Hepatocyte (in vitro differentiated cells): ENCODE results near the gene SERPINB6.
A peak's percentile ranks its signal among the peaks of the same experiment; 100 is the strongest.

Experiments used
- CTCF ChIP-seq: fragments of 200-600 bp; sonication (generic); IDR thresholded peaks from 2 replicates; pipeline ENCODE4 v1.5.1; 2016; ENCODE audit warnings: antibody characterized with exemption, mild to moderate bottlenecking; ENCODE audit not compliant: poor library complexity
- EZH2phosphoT487 ChIP-seq: fragments of 200-600 bp; sonication (generic); IDR thresholded peaks from one replicate; pipeline ENCODE4 v1.6.1; 2018; ENCODE audit warnings: antibody characterized with exemption, mild to moderate bottlenecking, low read depth, moderate library complexity; ENCODE audit not compliant: unreplicated experiment, severe bottlenecking

- TF ChIP-seq CTCF (peak; percentile 99), EZH2phosphoT487 (no peak)
Observed at GRCh38 chr6:2952557-2953095, 18.7 kb downstream of the SERPINB6 start.
